ENCODE measurements around the gene INPP5A. TPM values are rescaled to one million over a fixed set of nuclear protein-coding genes. Genes with fewer than 3 reads are reported as not detected.
"Not testable (repeated sequence)": the region's sequence is repeated elsewhere in the genome, so short reads cannot be mapped to it uniquely, and the experiment has no call there.

INPP5A gene
- polyA plus RNA-seq, 4 donors, result 21.1 to 25.0 (median 22.8) TPM

DNA sequence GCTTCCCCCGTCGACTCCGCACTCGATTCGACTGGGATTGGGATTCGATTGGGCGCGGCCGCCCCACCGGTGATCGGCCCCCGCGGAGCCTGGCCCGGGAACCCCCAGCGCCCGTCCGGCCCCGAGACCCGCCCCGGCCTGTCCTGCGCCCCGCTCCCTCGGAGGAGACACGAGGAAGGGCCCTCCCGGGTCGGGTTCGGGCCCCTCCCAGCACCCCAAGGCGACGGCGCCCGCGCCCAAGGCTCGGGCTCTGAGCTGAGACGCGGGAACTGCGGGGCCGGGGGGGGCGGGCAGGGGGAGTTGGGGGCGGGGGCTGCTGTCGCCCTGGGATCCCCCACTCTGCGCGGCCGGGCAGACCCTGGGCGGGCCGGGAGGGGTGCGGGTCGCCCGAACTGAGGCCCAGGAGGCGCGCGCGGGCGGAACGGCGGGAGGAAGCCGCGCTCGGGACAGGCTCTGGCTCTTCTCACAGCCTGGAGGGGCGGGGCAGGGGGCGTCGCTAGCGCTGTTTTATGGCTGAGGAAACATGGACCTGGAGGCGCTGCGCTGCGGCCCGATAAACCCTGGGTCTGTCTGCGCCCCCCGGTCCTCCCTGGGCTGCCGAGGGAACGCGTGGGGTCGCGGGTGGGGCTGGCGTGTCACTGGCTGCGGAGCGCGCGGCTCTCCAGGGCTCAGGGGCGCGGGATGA is 250.1 kb downstream of the INPP5A start:
- FAIRE-seq (no peak), DNase-seq (peak in 1 of 2 donors; percentile 32)
- Histone ChIP-seq H3K9me3 (ENCODE audit: control insufficient read depth in 2 of 2, insufficient read depth in 1 of 2, low read depth in 1 of 2, low read length in 1 of 2) (peaks cover 0 to 4% of the 10 kb centered on the region in 2 donors), H3K27ac (ENCODE audit: low read depth in 1 of 3, low read length in 2 of 3) (no peak overlapping the region), H3K27me3 (ENCODE audit: control insufficient read depth in 3 of 3, insufficient read depth in 3 of 3, low read length in 3 of 3) (peaks cover 31 to 64% (median 36%) of the 10 kb centered on the region in 3 donors), H3K4me1 (ENCODE audit: control insufficient read depth in 3 of 3, insufficient read depth in 2 of 3, low read depth in 1 of 3, low read length in 2 of 3) (no peaks in the 10 kb centered on the region), H3K36me3 (ENCODE audit: control insufficient read depth in 3 of 3, insufficient read depth in 2 of 3, low read depth in 1 of 3, low read length in 3 of 3) (peaks cover 0 to 2% (median 2%) of the 10 kb centered on the region in 3 donors), H3K4me3 (ENCODE audit: low read depth in 1 of 3, low read length in 3 of 3) (peak overlapping the region in 1 of 3 donors; percentile 23)
- 1 to 6% (median 2%) methylated on average over 44 to 80 of the region's 80 CpGs for WGBS, 3 donors

DNA sequence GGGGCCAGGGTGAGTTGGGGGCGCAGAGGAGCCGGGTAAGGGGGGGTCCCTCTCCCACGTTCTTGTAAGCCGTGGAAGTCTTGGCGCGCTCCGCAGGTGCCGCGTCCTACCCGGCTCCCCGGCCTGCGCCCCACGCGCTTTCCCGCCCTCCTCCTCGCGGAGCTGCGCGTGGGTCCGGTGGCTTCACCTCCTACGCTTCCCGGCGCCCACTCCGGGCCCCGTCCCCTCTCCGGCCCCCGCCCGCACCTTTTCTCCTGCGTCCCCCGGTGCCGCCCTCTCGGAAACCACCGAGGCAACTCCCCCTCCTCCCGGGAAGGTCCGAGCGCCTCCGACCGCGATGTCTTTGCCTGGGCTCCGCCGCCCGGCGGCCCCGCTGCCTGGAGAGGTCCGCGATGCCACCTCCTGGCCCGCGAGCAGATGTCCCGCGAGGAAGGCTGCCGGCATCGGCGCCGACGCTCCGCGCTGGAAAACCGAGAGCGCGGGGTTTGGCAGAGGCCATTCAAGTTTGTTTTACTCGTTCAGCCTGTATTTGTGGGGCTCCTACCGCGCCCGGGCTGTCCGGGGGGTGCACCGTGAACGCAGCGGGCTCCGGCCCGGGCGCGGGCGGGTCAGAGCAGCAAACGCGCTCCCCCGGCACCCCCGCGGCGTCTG is 250.7 kb downstream of the INPP5A start:
- H3K27ac ChIP-seq (ENCODE audit: low read depth in 1 of 3, low read length in 2 of 3), result no peak overlapping the region
- H3K36me3 ChIP-seq (ENCODE audit: control insufficient read depth in 3 of 3, insufficient read depth in 2 of 3, low read depth in 1 of 3, low read length in 3 of 3), result no peaks in the 10 kb centered on the region
- DNase-seq, result peak in 1 of 2 donors; percentile 26
- 2 to 5% (median 2%) methylated on average over 62 to 79 of the region's 79 CpGs for WGBS, 3 donors
- no peak for FAIRE-seq
- H3K4me1 ChIP-seq (ENCODE audit: control insufficient read depth in 3 of 3, insufficient read depth in 2 of 3, low read depth in 1 of 3, low read length in 2 of 3), result no peaks in the 10 kb centered on the region
- H3K9me3 ChIP-seq (ENCODE audit: control insufficient read depth in 2 of 2, insufficient read depth in 1 of 2, low read depth in 1 of 2, low read length in 1 of 2), result peaks cover 0 to 2% of the 10 kb centered on the region in 2 donors
- H3K4me3 ChIP-seq (ENCODE audit: low read depth in 1 of 3, low read length in 3 of 3), result no peak overlapping the region
- peaks cover 31 to 60% (median 33%) of the 10 kb centered on the region in 3 donors for H3K27me3 ChIP-seq (ENCODE audit: control insufficient read depth in 3 of 3, insufficient read depth in 3 of 3, low read length in 3 of 3)

- no peak overlapping the region for H3K4me3 ChIP-seq (ENCODE audit: low read depth in 1 of 3, low read length in 3 of 3)
- DNase-seq (no peak), FAIRE-seq (no peak)
- no peak overlapping the region for H3K27ac ChIP-seq (ENCODE audit: low read depth in 1 of 3, low read length in 2 of 3)
- H3K27me3 ChIP-seq (ENCODE audit: control insufficient read depth in 3 of 3, insufficient read depth in 3 of 3, low read length in 3 of 3), result peaks cover 28 to 57% (median 31%) of the 10 kb centered on the region in 3 donors
- H3K9me3 ChIP-seq (ENCODE audit: control insufficient read depth in 2 of 2, insufficient read depth in 1 of 2, low read depth in 1 of 2, low read length in 1 of 2), result no peaks in the 10 kb centered on the region
- no peaks in the 10 kb centered on the region for H3K4me1 ChIP-seq (ENCODE audit: control insufficient read depth in 3 of 3, insufficient read depth in 2 of 3, low read depth in 1 of 3, low read length in 2 of 3)
- H3K36me3 ChIP-seq (ENCODE audit: control insufficient read depth in 3 of 3, insufficient read depth in 2 of 3, low read depth in 1 of 3, low read length in 3 of 3), result no peaks in the 10 kb centered on the region
- 2 to 8% (median 5%) methylated on average over 25 to 30 of the region's 30 CpGs for WGBS, 3 donors
Measured at GRCh38 chr10:132788831-132789219, 251.2 kb downstream of the INPP5A start.

- Histone ChIP-seq H3K27me3 (ENCODE audit: control insufficient read depth in 3 of 3, insufficient read depth in 3 of 3, low read length in 3 of 3) (peaks cover 21 to 50% (median 31%) of the 10 kb centered on the region in 3 donors), H3K4me3 (ENCODE audit: low read depth in 1 of 3, low read length in 3 of 3) (no peak overlapping the region), H3K27ac (ENCODE audit: low read depth in 1 of 3, low read length in 2 of 3) (no peak overlapping the region), H3K36me3 (ENCODE audit: control insufficient read depth in 3 of 3, insufficient read depth in 2 of 3, low read depth in 1 of 3, low read length in 3 of 3) (no peaks in the 10 kb centered on the region), H3K9me3 (ENCODE audit: control insufficient read depth in 2 of 2, insufficient read depth in 1 of 2, low read depth in 1 of 2, low read length in 1 of 2) (no peaks in the 10 kb centered on the region), H3K4me1 (ENCODE audit: control insufficient read depth in 3 of 3, insufficient read depth in 2 of 3, low read depth in 1 of 3, low read length in 2 of 3) (no peaks in the 10 kb centered on the region)
- FAIRE-seq, result no peak
- WGBS, 3 donors, result 56 to 71% (median 67%) methylated on average over 13 to 15 of the region's 15 CpGs
- DNase-seq, result no peak
Measured at GRCh38 chr10:132789659-132790148, 252.1 kb downstream of the INPP5A start.

- WGBS, 3 donors, result 28 to 51% (median 44%) methylated on average over 7 of the region's 7 CpGs
- H3K9me3 ChIP-seq (ENCODE audit: control insufficient read depth in 2 of 2, insufficient read depth in 1 of 2, low read depth in 1 of 2, low read length in 1 of 2), result no peaks in the 10 kb centered on the region
- H3K4me3 ChIP-seq (ENCODE audit: low read depth in 1 of 3, low read length in 3 of 3), result no peak overlapping the region
- H3K27ac ChIP-seq (ENCODE audit: low read depth in 1 of 3, low read length in 2 of 3), result no peak overlapping the region
- FAIRE-seq (no peak), DNase-seq (no peak)
- no peaks in the 10 kb centered on the region for H3K36me3 ChIP-seq (ENCODE audit: control insufficient read depth in 3 of 3, insufficient read depth in 2 of 3, low read depth in 1 of 3, low read length in 3 of 3)
- H3K4me1 ChIP-seq (ENCODE audit: control insufficient read depth in 3 of 3, insufficient read depth in 2 of 3, low read depth in 1 of 3, low read length in 2 of 3), result no peaks in the 10 kb centered on the region
- H3K27me3 ChIP-seq (ENCODE audit: control insufficient read depth in 3 of 3, insufficient read depth in 3 of 3, low read length in 3 of 3), result peaks cover 19 to 47% (median 31%) of the 10 kb centered on the region in 3 donors
Measured at GRCh38 chr10:132790470-132790869, 252.9 kb downstream of the INPP5A start.

DNA sequence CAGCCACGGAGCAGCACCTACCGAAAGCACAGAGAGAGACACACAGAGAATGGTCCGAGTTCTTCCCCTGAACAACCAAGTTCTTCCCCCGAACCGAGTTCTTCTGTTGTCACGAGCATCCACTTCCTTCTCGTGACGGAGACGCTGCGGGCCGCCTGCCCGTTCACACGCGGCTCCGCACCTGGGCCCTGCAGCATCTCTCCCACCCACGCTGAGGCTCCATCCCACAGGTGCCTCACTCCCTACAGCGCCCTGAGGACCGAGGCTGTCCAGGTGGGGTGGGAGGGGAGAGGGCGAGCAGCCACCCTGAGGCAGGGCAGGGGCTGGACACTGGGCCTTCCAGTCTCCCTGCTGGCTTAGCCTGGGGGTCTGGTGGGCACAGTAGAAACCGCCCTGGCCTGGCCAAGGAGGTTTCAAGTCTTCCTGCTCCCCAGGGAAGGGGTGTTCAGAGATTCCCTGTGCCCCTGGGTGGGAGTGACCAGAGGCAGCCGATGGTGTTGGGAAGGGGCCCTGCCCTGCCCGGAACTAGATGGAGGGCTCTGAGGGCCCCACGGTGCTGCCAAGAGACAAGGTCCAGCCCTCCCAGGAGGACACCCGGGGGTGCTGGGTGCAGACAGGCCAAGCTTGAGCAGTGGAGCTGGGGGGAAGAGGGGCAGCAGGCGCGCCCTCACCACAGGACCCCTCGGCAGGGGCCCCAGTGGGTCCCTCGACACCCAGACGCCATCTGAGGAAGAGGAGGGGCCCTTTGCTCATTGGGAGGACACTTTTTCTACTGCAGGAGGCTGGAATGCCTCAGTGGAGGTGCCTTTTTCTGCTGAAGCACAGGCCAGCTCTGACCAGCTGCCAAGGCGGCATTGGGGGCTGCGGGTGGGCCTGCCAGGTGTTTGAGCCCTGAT is 253.6 kb downstream of the INPP5A start:
- no peak for FAIRE-seq

GRCh38 chr10:132792099-132792498 is 254.5 kb downstream of the INPP5A start:
- H3K4me1 ChIP-seq (ENCODE audit: control insufficient read depth in 3 of 3, insufficient read depth in 2 of 3, low read depth in 1 of 3, low read length in 2 of 3); H3K27ac ChIP-seq (ENCODE audit: low read depth in 1 of 3, low read length in 2 of 3); H3K9me3 ChIP-seq (ENCODE audit: control insufficient read depth in 2 of 2, insufficient read depth in 1 of 2, low read depth in 1 of 2, low read length in 1 of 2); FAIRE-seq; H3K36me3 ChIP-seq (ENCODE audit: control insufficient read depth in 3 of 3, insufficient read depth in 2 of 3, low read depth in 1 of 3, low read length in 3 of 3); DNase-seq; H3K4me3 ChIP-seq (ENCODE audit: low read depth in 1 of 3, low read length in 3 of 3): not testable (repeated sequence)
- H3K27me3 ChIP-seq (ENCODE audit: control insufficient read depth in 3 of 3, insufficient read depth in 3 of 3, low read length in 3 of 3), result peaks cover 12 to 39% (median 24%) of the 10 kb centered on the region in 3 donors
- WGBS, 3 donors, result 94 to 96% (median 94%) methylated on average over 29 to 33 of the region's 33 CpGs

More for the DNA sequence above, 253.6 kb downstream of the INPP5A start:
- Histone ChIP-seq H3K36me3 (ENCODE audit: control insufficient read depth in 3 of 3, insufficient read depth in 2 of 3, low read depth in 1 of 3, low read length in 3 of 3) (no peaks in the 10 kb centered on the region), H3K4me1 (ENCODE audit: control insufficient read depth in 3 of 3, insufficient read depth in 2 of 3, low read depth in 1 of 3, low read length in 2 of 3) (no peaks in the 10 kb centered on the region), H3K27ac (ENCODE audit: low read depth in 1 of 3, low read length in 2 of 3) (no peak overlapping the region), H3K4me3 (ENCODE audit: low read depth in 1 of 3, low read length in 3 of 3) (no peak overlapping the region), H3K9me3 (ENCODE audit: control insufficient read depth in 2 of 2, insufficient read depth in 1 of 2, low read depth in 1 of 2, low read length in 1 of 2) (no peaks in the 10 kb centered on the region), H3K27me3 (ENCODE audit: control insufficient read depth in 3 of 3, insufficient read depth in 3 of 3, low read length in 3 of 3) (peaks cover 18 to 46% (median 31%) of the 10 kb centered on the region in 3 donors)
- DNase-seq, result no peak
- 45 to 58% (median 54%) methylated on average over 30 to 31 of the region's 31 CpGs for WGBS, 3 donors

- no peaks in the 10 kb centered on the region for H3K36me3 ChIP-seq (ENCODE audit: control insufficient read depth in 3 of 3, insufficient read depth in 2 of 3, low read depth in 1 of 3, low read length in 3 of 3)
- no peak overlapping the region for H3K27ac ChIP-seq (ENCODE audit: low read depth in 1 of 3, low read length in 2 of 3)
- no peaks in the 10 kb centered on the region for H3K9me3 ChIP-seq (ENCODE audit: control insufficient read depth in 2 of 2, insufficient read depth in 1 of 2, low read depth in 1 of 2, low read length in 1 of 2)
- H3K4me3 ChIP-seq (ENCODE audit: low read depth in 1 of 3, low read length in 3 of 3), result no peak overlapping the region
- FAIRE-seq (no peak), DNase-seq (no peak)
- WGBS, 3 donors, result 73 to 88% (median 77%) methylated on average over 14 to 17 of the region's 17 CpGs
- no peaks in the 10 kb centered on the region for H3K4me1 ChIP-seq (ENCODE audit: control insufficient read depth in 3 of 3, insufficient read depth in 2 of 3, low read depth in 1 of 3, low read length in 2 of 3)
- peaks cover 12 to 36% (median 17%) of the 10 kb centered on the region in 3 donors for H3K27me3 ChIP-seq (ENCODE audit: control insufficient read depth in 3 of 3, insufficient read depth in 3 of 3, low read length in 3 of 3)
Measured at GRCh38 chr10:132792796-132793195, 255.2 kb downstream of the INPP5A start.
